ENCODE data around the gene NKIRAS1. TPM values are rescaled to one million over a fixed set of nuclear protein-coding genes. Genes with fewer than 3 reads are reported as not detected.

The NKIRAS1 gene
- total RNA-seq, 2 experiments from 2014 or later = 3.2 to 3.8 TPM

GRCh38 chr3:23928524-23928923 is 11.7 kb upstream of the NKIRAS1 start:
- Mint-ChIP-seq H3K27ac (no peak overlapping the region), H3K27me3 (no peaks in the 10 kb centered on the region), H3K4me1 (ENCODE audit: low read depth) (no peaks in the 10 kb centered on the region), H3K4me3 (no peak overlapping the region), H3K9me3 (no peaks in the 10 kb centered on the region), H3K36me3 (ENCODE audit: low read depth) (no peaks in the 10 kb centered on the region)
- ChIA-PET CTCF (no interaction called here), POLR2A (interaction anchor here (2.6 kb wide), 1 partner anchor 12 kb away, joined by 16 read pairs; the partner anchor contains the start of genes NKIRAS1 and RPL15)
- no peaks in the 10 kb centered on the region for H3K36me3 ChIP-seq (ENCODE audit: insufficient read depth, low read length)
- H3K27ac ChIP-seq (ENCODE audit: low read depth in 1 of 2, low read length in 2 of 2) = no peak overlapping the region
- no peaks in the 10 kb centered on the region for H3K4me1 ChIP-seq (ENCODE audit: insufficient read depth, low read length)
- H3K4me3 ChIP-seq (ENCODE audit: low read length) = no peak overlapping the region
- H3K9me3 ChIP-seq (ENCODE audit: control insufficient read depth in 1 of 2, insufficient read depth in 1 of 2, low read length in 2 of 2) = no peaks in the 10 kb centered on the region
- H3K27me3 ChIP-seq (ENCODE audit: control insufficient read depth in 1 of 2, insufficient read depth in 2 of 2, low read length in 2 of 2) = no peaks in the 10 kb centered on the region
- intact Hi-C loops (cut with DNase I, micrococcal nuclease) = no loop called here
- DNase-seq (no peak), ATAC-seq (ENCODE audit: poor library complexity) (no peak)
- TF ChIP-seq CTCF (IDR thresholded peaks at IDR 0.05) = no peak

- H3K27ac ChIP-seq (ENCODE audit: low read depth in 1 of 2, low read length in 2 of 2) = no peak overlapping the region
- H3K4me1 ChIP-seq (ENCODE audit: insufficient read depth, low read length) = no peaks in the 10 kb centered on the region
- ChIA-PET CTCF (no interaction called here), POLR2A (interaction anchor here (2.6 kb wide), 1 partner anchor 10 kb away, joined by 16 read pairs; the partner anchor contains the start of genes NKIRAS1 and RPL15)
- Mint-ChIP-seq H3K4me1 (ENCODE audit: low read depth) (no peaks in the 10 kb centered on the region), H3K9me3 (no peaks in the 10 kb centered on the region), H3K27ac (no peak overlapping the region), H3K4me3 (no peak overlapping the region), H3K27me3 (no peaks in the 10 kb centered on the region), H3K36me3 (ENCODE audit: low read depth) (peaks cover 7% of the 10 kb centered on the region)
- ATAC-seq (ENCODE audit: poor library complexity) (no peak), DNase-seq (no peak)
- H3K27me3 ChIP-seq (ENCODE audit: control insufficient read depth in 1 of 2, insufficient read depth in 2 of 2, low read length in 2 of 2) = no peaks in the 10 kb centered on the region
- peaks cover 5% of the 10 kb centered on the region for H3K36me3 ChIP-seq (ENCODE audit: insufficient read depth, low read length)
- H3K9me3 ChIP-seq (ENCODE audit: control insufficient read depth in 1 of 2, insufficient read depth in 1 of 2, low read length in 2 of 2) = no peaks in the 10 kb centered on the region
- TF ChIP-seq CTCF (IDR thresholded peaks at IDR 0.05) = no peak
- no peak overlapping the region for H3K4me3 ChIP-seq (ENCODE audit: low read length)
- intact Hi-C loops (cut with DNase I, micrococcal nuclease) = no loop called here
Measured at GRCh38 chr3:23926736-23927135, 9.9 kb upstream of the NKIRAS1 start.

DNA sequence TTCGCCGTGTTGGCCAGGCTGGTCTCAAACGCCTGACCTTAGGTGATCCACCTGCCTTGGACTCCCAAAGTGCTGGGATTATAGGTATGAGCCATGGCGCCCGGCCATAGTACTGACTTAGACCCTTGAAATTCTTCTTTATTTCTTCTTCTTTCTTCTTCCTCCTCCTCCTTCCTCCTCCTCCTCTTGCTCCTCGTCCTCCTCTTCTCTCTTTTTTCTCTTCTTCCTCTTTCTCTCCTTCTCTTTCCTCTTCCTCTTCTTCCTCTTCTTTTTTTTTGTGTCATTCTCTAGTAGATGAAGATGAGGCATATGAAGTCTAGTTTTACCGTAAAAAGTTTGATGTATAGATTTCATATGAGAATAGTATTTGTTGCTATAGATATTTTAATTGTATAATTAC is 9.5 kb upstream of the NKIRAS1 start:
- no peaks in the 10 kb centered on the region for H3K27me3 ChIP-seq (ENCODE audit: control insufficient read depth in 1 of 2, insufficient read depth in 2 of 2, low read length in 2 of 2)
- no peaks in the 10 kb centered on the region for H3K4me1 ChIP-seq (ENCODE audit: insufficient read depth, low read length)
- Mint-ChIP-seq H3K9me3 (no peaks in the 10 kb centered on the region), H3K27ac (no peak overlapping the region), H3K27me3 (no peaks in the 10 kb centered on the region), H3K4me3 (no peak overlapping the region), H3K36me3 (ENCODE audit: low read depth) (peaks cover 9% of the 10 kb centered on the region), H3K4me1 (ENCODE audit: low read depth) (peaks cover 2% of the 10 kb centered on the region)
- no peak for TF ChIP-seq CTCF (IDR thresholded peaks at IDR 0.05)
- ATAC-seq (ENCODE audit: poor library complexity) = no peak
- ChIA-PET POLR2A (interaction anchor here (1.6 to 2.6 kb wide), 2 partner anchors 9 kb away, joined by 11 to 16 read pairs; partner anchors contain the start of genes NKIRAS1 and RPL15), CTCF (no interaction called here)
- no peak overlapping the region for H3K4me3 ChIP-seq (ENCODE audit: low read length)
- intact Hi-C loops (cut with DNase I, micrococcal nuclease) = no loop called here
- peaks cover 6% of the 10 kb centered on the region for H3K36me3 ChIP-seq (ENCODE audit: insufficient read depth, low read length)
- DNase-seq = no peak
- H3K9me3 ChIP-seq (ENCODE audit: control insufficient read depth in 1 of 2, insufficient read depth in 1 of 2, low read length in 2 of 2) = no peaks in the 10 kb centered on the region
- no peak overlapping the region for H3K27ac ChIP-seq (ENCODE audit: low read depth in 1 of 2, low read length in 2 of 2)
